ENCODE measurements around the gene ZNF862.

ZNF862 gene

DNA sequence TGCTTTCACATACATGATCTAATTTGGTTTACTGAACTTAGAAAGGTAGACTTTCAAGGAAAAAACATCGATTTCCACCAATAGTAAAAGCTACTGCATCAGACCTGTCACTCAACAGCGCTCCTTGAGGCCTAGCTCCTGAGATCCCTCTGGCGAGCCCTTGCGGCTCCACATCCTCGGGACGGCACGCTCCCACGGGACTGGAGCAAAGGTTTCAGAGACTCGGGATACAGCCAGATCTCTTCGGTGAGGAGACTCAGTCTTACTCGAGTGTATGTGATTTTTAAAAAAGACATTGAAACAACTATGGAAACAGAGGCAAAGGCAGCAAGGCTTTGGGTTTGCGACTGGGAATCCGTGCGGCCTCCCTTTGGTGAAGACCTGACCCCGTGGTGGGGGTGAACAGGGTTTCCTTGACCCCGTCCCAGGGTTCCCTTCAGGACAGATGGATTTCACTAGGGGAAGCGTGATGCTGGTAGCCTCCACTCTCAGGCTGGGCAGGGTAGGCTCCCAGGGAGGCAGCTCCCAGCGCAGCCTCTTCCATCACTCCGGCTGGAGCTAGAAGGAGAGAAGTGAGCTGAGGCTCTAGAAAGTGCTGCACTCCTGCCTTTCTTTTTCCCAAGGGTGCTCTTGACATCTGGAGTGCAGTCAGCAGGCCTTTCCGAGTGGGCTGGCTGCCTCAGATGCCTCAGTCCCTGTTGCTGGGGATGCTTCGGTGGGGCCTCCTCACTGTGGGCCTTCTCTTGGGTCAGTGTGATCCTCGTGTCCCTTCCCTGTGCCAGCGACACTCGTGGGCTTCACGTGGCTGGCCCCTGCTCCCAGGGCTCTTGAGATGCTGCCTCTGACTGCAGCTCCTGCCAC is 29.8 kb downstream of the ZNF862 start:
- DNase-seq: no peak

DNA sequence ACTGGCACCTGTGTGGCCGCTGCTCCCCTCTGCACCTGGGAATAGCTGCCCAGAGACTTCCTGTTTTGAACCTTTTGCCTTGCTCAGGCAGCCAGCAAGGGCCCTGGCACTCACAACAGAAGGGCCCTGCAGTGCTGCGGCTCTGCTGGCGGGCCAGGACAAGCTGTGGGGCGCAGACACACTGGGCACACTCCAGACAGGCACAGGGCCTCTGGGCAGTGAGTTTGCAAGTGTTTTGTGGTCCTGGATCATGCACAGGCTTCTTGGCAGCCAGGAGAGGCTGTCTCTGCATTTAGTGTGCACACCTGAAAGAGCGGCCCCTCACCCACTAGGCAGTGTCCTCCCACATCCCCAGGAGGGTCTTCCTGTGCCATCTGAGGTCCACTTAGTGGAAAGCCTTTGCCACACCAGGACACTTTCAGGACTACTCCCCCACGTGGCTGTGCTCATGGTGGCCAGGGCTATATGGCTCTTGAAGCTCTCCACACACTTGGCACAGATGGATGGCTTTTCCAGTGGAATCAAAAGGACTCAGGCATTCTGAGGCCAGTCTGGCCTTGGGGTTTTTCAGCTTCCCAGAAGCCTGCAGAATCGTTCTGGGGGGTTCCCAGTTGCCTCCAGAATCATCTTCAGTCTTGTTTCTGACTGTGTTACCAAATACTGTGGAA is 30.6 kb downstream of the ZNF862 start:
- no peak for DNase-seq

DNA sequence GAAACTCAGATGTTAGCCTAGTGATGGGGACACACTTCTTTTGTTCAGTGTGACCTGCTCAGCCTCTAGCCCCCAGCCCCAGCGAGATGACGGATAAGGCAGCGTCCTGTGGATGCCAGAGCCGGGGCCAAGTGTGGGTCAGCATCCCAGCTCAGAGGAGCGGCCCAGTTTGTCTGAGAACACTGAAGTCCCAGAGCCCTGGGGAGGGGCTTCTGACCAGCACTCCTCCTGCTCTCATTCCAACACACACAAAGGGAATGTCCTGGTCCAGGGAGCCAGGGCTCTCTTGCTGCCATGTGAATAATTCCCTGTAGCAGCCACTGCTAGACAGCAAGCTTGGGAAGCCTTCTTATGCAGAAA is 31.1 kb downstream of the ZNF862 start:
- DNase-seq: no peak

DNA sequence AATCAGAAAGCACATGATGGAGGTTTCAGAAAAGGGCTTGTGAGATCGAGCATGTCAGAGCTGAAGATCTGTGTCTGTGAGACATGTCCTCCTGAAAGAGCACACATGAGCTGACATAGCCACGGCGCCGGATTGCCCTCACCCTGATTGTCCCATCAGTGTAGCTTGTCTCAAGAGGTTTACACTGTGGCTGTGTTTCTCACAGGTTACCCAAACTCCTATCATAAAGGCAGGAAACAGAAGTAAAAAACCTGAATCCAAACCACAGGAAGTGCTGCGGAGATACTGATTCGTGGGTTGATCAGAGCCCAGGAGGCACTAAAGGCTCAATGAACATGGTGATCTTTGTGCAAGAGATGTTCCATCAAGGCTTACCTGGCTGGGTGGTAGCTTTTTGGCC is 31.7 kb downstream of the ZNF862 start:
- DNase-seq: no peak

DNA sequence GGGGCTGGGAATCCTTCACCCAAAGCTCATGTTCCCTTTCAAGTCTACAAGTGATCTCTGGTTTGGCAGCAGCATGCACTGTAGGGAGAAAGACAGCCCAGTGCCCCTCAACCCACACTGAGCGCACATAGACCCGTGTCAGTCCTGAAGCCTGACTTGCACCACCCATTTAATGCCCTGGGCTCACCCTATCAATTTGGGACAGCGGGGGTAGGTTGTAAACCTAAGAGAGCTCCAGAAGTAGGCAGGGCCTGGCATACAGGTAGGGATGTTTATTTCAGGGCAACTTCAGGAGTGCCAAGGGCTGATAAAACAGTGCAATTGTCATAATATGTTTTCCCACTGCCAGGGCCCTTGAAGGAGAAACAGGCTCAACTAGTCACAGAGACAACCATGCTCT is 32.1 kb downstream of the ZNF862 start:
- no peak for DNase-seq

DNA sequence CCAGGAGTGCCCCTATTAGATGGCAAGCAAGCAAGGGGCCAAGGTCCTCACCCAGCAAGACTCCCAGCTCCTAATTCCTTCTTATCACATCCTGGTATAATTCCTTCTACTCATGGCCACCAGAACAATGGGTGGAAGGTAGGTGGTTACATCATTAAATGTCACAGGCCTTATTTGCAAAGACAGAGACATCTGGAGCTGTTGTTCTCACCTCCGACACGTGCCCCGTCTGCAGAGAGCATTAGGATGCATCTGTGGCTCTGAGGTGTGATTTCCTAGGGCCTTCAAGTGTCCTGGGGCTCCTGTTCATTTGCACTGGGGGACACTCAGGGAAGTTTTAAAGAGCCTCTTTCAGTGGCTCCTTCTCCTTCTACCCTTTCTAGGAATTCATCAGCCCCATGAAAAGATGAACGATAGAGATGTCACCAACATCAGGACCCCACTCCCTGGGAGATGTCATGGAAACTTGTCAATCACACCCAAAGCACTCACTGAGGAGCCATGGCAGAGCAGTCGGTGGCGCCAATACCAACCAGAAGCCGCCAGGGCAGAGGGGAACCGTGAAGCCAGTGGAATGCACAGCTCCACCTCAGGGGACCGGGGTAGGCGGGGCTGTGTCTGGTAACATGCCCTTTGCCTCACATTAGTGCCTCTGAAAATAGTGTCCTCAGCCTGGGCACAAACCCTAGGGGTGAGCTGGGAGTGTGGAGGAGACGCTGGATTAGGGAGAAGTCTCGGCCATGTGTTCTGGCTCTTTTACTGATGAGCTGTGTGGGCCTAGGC is 32.7 kb downstream of the ZNF862 start:
- DNase-seq: no peak

DNA sequence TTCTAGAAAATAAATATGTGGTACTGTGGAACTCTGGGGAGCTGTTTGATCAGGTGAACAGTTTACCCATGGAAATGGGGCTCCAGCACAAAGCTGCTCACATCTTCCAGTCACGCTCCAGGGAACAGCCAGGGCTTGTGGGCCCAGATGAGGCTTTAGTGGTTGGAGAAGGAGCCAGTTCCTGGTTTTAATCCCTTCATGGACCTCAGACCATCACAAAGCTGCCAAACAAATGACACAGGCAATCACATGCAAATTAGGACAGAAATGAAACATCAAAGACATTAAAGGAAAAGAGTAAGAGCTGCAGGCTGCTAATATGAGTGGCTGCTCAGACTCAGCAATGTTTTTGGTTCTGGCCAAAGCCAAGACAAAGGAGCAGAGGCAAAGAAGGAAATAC is 33.4 kb downstream of the ZNF862 start:
- DNase-seq: no peak

DNA sequence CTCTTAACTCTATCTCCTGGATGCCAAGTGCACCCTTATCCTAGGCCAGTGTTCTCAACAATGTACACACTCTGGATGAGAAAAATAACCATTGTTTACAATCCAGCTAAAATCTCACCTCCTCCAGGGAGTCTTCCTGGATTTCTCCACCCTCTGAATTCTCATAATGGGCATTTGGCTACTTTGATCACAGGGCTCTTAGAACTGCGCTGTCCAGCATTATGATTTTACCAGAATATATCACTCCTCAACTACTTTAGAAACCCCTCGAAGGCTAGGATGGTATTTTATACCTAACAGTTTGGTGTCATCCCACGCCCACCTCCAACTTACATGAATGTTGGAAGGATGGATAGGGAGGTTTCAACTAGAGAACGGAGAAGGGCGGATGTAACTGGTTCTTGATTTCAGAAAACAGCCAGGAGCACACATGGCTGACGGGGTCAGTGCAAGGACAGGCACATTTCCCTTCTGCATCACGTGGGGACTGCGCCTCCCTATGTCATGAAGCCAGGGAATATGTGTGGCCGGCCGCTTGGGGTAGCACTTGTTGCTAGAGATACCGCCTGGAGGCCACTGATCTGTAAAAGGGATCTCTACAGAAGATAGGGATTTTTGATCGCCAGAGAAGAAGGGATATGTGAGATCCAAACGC is 34.4 kb downstream of the ZNF862 start:
- peak; percentile 52 to 84 for DNase-seq

DNA sequence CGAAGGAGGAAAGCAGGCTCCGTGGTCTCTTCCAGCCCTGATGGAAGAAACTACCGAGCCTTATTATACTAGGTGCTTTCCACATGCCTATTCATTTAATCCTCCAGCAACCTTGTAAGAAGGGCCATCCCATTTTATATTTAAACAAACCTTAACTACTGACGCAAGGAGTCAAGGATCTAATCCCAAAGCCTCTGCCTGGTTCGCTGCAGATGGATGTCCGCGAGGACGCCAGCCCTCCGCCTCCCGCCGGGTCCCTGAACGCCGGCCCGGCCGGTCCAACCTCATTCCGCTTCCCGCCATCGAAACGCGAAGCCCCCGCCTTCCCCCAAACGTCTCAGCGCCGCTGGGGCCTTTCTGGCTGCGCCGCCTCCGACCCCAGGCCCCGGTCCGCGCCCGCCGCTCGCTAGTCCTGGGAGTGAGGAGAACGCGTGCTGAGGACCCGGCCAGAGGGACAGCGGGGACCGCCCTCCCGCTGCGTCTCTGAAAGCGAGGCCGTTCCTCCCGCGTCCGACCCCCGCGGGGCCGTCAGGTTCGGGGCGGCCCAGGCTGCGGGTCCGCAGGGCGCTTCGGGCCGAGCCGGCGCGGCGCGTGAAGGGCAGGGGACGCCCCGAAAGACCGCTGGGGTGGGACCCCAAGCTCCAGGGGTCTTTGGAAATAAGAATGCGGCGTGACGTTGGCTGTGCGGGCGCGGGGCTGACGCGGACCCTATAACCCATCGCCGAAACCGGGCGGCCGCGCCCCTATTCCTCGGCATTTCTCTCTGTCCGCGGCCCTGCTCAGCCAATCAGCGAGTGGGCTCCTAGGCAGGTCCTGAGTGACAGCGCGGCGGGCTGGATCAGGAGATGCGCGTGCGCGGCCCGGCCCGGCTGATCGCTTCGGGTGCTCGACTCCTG is 35.1 kb downstream of the ZNF862 start, which contains the start of gene ATP6V0E2:
TSS of gene ATP6V0E2 (plus strand) at position 896 of the 896 bp plus-strand sequence. CDS start 97 bp downstream, outside the sequence.
- DNase-seq: peak; percentile 91 to 92

DNA sequence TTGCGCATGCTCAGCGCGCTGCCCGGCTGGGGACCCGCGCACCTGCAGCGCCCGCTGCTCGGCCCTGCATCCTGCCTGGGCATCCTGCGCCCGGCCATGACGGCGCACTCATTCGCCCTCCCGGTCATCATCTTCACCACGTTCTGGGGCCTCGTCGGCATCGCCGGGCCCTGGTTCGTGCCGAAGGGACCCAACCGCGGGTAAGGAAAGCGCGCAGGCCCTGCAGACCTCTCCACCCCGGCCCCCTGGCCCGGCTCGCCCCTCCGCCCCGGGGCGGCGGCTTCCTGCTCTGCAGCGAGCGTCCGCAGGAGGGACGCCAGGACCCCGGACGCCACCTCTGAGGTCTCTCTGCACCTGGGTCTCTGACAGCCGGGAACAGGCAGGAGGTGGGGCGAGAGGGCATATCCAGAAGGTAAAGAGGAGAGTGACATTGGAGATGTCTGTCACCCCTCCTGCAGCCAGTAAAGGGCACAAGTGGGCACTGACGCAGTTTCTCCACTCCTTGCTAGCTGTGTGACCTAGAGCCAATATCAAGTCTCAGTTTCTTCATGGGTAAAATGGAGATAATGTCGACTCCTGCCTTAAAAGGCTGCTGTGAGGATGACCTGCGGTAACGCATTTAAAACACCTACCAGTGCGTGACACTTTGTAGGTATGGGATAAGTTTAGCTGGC is 35.9 kb downstream of the ZNF862 start:
- DNase-seq: no peak

DNA sequence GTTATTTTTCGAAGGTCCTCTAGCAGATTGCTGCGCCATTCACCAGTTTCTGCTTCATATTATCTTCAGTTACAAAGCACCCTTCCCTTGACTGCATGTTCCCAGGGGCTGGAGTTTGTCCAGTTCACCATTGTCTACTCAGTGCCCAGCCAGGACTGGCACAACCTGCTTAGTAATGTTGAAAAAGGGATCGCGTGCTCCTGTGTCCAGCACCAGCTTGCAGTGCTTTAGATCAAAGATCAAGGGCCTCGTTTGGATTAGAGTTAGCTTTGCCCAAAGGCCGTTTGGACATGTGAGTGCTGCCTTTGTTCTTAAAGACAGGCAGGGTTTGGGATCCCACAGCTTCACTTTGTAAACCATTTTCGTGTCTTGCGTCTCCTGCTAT is 36.5 kb downstream of the ZNF862 start:
- no peak for DNase-seq

DNA sequence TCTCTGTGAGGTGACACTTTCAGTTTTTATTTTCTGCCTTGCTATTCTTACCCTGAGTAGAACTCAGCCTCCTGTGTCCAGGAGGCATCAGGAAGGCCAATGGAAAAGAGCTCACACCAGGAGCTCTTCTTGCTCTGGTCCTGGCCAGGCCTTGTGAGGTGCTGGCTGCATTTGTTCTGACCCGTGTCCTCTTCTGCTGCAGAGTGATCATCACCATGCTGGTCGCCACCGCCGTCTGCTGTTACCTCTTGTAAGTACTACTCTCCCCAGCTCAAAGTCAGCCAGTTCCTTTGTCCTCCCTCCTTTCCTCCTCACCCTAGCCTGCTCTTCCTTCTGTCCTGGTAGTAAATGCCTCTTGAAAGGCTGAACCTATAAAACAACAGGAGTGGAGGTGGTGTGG is 37.2 kb downstream of the ZNF862 start:
- DNase-seq: no peak

DNA sequence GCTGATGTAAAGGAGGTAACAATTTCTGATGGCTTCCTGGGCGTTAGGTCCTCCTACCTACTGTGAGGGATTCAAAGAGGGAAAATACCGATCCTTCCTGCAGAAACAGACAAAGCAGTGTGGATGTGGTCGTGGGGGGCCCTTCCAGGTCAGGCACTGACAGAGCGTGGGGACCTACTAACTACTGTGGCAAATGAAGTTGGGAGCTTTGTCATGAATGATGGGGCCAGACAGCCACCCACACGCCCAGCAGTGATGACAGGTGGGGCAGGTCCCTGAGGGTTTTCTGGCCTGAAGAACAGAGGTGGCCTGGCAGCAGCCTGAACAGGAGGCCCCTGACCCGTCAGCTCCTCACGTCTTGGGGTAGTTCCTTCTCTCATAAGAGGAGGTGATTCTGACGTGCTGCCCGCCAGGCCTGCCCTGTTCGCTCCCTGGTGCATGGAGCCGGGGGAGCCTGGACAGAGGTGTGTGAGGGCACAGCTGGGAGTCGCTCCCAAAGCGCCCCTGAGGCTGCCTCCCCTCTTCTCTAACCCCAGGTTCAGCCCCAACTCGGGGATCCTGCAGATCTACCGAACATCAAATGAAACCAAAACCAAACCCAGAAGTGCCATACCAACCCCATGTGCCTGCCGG is 39.8 kb downstream of the ZNF862 start:
- no peak for DNase-seq

DNA sequence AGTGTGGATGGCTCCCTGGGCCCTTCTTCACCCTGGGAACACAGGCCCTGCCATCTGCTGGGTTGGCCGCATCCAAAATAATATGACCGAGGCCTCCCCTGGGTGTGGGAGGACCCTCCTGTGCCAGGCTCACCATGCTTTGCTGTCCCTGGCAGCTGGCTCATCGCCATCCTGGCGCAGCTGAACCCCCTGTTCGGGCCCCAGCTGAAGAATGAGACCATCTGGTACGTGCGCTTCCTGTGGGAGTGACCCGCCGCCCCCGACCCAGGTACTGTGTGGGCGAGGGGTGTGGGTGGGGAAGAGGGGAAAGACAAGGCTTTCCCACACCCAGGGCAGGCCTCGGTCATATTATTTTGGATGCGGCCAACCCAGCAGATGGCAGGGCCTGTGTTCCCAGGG is 40.3 kb downstream of the ZNF862 start:
- DNase-seq: no peak

DNA sequence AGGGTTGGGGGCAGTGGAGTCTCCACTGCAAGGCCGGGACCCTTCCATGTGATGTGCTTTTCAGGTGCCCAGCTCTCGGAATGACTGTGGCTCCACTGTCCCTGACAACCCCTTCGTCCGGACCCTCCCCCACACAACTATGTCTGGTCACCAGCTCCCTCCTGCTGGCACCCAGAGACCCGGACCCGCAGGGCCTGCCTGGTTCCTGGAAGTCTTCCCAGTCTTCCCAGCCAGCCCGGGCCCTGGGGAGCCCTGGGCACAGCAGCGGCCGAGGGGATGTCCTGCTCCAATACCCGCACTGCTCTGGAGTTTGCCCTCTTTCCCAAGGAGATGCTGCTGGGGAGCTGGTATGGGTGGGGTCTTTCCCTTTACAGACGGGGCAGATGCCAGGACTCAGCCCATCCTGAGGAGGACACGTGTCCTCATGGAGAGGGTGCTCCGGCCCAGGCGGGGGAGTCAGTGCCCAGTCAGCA is 41.1 kb downstream of the ZNF862 start:
- DNase-seq: no peak

DNA sequence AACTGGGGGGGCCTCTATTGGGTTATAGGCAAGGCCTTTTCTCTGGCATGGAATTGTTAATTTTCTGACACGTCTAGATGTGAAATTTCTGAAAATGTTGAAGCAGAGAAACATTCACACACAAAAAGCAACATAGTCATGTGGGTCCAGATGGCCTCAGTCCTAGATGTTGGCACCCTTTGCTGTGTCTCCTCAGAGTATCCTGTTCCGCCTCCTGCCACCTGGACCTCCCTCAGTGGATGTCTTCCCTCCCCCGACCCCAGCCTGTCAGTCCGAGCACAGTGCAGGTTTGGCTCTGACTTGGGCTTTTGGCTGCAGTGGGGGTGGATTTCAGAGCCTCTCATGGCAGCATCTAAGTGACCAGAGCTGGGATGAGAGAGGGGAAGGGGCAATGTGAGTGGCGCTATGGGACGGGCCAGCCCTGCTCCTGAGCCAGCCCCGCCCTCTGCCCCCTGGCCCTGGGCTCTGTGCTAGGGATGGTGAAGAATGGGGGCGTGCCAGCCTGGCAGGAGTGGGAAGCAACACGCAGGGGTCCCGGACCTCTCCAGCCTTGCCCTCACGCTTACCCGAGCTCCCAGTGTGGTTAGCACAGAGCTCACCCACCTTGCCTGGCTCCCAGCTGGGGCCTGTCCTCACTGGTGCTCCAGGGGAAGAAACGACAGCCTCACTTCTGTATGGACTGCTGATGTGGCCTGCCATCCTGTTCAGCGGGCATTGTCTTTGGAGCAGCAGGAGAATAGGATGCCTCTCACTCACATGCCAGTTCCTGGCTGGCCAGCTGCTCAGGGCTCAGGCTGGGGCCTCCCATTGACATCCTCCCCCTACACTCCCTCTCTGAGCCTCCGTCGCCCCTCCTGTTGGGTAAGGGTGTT is 41.8 kb downstream of the ZNF862 start:
- no peak for DNase-seq

DNA sequence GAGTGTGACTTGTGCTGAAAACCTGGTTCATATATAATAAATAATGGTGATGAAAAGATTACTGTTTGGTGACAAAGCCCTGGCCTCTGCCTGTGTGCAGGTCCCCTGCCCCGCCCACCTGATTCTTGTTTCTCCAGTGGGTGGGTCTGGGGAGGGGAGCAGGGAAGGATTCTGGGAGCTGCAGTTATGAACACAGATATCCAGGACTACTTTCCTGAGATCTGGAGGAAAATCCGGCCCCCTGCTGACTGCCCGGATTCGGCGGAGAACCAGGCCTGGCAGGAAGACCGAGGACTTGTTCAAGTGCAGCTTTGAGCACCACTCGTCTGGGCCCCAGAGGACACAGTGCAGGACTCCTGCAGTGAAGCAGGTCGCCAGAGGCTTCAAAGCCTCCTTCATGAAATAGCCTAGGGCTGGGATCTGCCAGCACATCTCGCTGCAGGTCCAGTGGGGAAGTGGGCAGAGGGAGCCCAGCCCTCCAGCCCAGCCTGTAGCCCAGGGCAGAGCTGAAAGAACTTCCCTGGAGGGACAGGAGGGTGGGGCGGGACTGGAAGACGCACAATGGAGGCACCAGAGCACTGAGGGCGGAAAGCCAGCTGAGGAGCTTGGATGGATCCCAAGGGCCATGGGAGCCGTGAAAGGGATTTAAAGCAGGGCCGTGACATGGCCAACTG is 42.6 kb downstream of the ZNF862 start:
- no peak for DNase-seq

DNA sequence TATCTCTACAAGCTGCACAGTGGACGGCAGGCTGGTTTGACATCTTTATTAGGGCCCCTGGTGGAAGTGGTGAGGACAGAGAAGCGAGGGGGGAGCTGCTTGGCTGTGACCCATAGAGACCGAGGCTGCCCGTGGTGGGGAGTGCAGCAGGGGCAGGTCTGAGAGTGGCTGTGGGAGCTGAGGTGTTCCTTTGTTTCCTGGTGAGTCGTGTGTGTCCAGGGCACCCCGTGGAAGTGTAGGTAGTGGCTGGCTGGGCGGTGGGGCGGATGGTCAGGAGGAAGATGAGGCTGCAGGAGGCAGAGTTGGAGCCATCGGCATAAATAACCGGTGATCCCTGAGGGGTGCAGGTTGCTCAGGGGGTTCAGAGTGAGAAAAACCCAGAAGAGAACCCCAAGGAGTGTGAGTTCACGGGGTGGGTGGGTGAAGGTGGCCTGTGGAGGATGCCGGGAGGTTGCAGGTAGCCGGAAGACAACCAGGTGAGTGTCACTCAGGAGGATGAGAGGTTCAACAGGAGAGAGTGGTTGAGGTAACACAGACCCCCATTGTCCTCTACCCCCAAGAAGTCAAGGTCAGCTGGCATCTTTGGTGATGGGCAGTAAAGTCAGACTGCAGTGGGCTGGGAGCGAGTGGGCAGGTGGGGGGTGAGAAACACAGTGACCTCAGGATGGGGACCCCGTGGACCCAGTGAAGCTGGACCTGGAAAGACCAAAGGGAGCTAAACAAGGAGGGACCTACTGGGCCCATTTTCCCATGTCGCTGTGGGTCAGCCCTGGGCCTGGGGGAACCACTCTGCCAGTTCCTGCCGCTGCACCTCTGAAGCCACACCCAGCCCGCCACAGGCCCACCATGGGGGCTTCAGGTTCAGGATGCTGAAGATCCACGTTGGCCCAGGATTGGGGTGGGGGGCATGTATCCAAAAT is 43.4 kb downstream of the ZNF862 start:
- no peak for DNase-seq

All from SW 1271 (cell line).